COR-L47 (cell line): ENCODE measurements around the gene C1QTNF6.
"Not testable (repeated sequence)": the region's sequence is repeated elsewhere in the genome, so short reads cannot be mapped to it uniquely, and the experiment has no call there.

ENCODE experiments used
- DNase-seq: peaks from one replicate; lab custom pipeline; 2025; lab: John Stamatoyannopoulos, UW

The C1QTNF6 gene

GRCh38 chr22:37206841-37207821, 19.1 kb upstream of the C1QTNF6 start:
- no peak for DNase-seq

GRCh38 chr22:37206118-37206840, 18.2 kb upstream of the C1QTNF6 start:
- DNase-seq: no peak

DNA sequence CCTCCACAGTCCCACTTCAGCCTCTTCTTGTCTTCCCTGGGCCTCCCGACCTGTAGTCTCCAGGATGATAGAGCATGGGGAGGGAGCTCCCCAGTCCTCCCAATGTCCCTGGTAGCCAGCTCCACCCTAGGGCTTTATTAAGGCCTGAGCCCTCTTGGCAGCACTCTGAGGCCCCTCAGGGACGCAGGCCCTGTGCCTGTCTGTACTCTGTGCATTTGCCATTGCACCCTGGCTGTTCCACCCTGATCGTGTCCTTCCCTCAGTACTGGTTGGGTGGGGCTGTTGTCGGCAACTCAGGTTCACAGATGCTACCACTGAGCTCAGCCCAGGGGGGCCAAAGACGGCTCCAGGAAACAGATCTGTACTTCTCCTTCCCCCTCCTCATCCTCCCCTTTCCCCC, 17.0 kb upstream of the C1QTNF6 start:
- DNase-seq: no peak

DNA sequence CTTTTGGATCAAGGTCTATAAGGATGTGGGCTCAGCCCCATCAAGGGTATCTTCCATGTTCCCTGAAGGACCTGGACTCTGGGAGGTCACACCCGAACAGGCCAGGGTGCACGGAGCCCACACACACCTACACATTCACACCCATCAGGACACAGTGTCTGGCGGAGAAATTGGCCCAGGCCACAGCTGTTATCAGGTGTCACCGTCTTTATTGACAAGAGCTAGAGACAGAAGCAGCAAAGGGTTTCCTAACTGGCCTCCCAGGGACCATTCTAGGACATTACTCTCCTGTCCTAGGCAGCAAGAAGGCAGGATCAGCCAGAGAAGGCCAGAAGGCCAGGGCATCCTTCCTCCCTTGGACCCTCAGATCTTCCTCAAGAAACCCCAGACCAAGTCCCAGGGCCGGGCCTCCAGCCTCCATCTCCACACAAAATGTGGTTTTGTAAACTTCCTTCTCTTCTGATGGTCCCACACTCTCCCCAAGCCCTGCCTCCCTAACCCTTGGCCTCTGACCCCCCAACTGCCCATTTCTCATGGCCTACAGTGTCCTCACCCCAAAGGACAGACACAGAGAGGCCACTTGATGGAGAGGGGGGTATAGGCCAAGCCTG, 16.1 kb upstream of the C1QTNF6 start:
- no peak for DNase-seq

DNA sequence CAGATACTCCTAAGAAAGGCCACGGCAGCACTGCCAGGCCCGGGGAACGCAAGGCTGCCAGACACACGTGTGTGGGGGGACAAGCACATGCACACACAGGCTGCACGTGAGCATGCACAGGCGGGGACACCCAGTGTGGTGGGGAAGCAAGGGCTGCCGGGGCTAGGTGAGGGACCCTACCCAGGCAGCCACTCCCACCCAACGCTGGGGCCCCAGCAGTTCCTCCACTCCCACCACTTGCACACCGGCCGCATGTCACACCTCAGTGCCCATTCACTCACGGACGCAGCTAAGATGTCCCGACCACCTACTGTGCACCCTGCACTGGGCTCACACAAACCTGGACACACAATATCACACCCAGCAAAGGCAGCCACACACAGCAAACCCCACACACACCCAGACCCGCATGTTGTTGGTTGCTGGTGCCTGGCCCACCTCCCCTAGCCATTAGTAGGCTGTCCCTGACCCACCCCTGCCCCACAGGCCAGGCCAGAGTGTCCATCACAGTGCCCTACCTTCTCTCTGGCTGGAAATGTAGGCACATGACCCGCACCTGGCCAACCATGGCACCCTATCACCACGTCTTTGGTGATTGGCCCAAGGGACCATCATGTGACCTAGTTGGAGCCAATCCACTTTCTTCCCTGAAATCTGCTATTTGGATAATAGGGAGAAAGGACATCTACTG, 15.5 kb upstream of the C1QTNF6 start:
- no peak for DNase-seq

DNA sequence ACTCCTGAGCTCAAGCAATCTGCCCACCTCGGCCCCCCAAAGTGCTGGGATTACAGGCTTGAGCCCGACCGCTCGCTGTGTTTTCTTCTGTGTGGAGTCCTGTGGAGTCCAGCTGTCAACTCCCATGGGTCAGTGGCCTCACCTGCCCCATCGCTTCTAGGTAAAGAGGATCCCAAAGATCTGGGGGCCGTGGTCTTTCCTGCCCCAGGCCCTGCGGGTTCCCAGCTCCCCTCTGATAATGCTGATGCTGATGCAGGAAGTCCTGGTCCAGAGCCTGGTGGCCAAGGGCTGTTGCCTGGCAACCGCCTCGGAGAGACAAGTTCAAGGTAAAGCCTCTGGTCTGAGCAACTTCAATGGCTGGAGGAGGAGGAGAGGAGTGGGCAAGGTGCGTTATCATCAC, 14.7 kb upstream of the C1QTNF6 start:
- DNase-seq: no peak

- DNase-seq: no peak
These were observed 14.0 kb upstream of the C1QTNF6 start for GRCh38 chr22:37202001-37202555.

DNA sequence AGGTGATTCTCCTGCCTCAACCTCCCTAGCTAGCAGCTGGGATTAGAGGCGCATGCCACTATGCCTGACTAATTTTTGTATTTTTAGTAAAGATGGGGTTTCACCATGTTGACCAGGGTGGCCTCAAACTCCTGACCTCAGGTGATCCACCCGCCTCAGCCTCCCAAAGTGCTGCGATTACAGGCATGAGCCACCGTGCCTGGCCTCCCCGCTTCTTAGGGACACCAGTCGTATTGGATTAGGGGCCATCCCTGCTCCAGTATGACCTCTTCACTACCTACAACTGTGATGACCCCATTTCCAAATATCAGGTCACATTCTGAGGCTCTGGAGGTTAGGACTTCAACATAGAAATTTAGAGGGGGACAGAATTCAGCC, 13.4 kb upstream of the C1QTNF6 start:
- DNase-seq: not testable (repeated sequence)

DNA sequence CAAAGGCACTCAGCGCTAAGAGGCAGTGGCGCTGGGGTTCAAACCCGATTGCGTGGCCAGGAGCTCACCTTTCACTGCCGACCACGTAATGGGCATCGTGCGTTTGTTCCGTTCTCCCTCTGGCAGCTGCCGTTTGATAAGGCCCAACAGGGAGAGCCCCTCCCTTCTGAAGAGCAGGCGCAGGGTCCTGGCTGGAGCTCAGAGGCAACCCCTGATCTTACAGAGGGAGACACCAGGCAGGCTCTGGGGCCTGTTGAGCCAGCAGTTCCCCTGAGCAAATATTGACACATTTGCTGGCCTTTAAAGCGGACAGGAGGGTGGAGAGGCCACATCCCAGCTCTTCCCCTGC, 11.7 kb upstream of the C1QTNF6 start:
- peak; percentile 39 for DNase-seq

DNA sequence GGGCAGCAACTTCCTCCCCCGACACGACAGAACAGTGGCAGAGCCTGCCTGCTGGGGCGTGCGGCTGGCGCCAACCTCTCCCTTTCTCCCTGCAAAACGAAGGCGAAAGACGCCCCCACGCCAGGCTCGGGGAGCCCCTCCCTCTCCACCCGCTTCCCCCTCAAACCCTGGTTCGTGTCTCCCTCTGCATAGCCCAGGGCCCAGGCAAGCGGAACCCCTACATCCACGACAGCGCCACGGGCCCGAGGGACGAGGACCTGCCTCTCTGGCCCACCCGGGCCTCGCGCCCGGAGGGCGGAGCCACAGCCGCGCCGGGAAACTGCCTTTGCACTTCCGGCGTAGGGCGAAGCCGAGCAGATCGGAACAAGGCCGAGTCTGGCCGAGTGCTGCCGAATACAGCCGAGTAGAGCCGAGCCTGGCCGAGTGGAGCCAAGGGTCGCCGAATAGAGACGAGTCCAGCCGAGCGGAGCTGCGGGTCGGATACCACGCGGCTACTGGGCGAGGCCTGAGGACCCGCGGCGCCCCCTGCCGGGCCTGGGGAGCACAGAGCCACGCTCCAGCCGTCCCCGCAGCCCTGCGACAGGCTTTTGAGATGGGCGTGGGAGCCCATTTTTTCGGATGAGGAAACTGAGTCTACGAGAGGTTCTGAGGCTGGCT, 11.2 kb upstream of the C1QTNF6 start:
- DNase-seq: peak; percentile 98

- peak; percentile 52 for DNase-seq
These were observed 10.4 kb upstream of the C1QTNF6 start for GRCh38 chr22:37198258-37199102.

DNA sequence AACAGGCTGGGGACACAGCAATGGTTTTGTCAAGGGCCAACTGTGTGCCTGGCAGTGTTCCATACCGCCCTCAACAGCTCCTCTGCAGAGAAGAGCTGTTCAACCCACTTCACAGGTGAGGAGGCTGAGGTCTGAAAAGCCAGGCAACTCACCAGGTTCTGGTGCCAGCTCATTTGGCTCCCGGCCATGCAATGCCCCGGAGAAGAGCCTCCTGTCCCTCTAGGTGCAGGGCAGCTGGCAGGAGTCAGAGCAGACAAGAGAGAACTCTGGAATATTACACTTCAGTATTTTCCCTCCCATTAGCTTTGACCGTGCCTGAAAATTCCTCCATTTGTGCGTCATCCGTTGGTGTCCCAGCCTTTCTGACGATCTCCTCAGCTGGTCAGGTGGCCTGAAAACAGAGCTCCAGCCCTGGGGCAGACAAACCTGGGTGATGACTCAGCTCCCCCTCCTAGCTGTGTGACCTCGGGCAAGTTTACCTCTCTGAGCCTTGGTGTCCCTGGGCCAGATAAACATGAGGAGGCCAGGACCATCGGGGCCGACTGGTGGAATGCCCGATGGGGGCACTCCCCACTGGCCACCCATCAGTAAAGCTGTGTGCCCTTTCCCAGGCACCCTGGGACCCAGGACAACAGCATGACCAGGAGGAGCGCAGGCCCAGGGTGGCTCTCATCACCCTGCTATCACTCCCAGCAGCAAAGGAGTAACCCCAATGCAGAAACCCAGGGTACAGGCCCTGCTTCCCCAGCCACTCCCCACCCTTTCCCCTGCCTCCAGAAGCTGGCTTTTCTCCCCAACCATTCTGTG, 9.6 kb upstream of the C1QTNF6 start:
- no peak for DNase-seq

DNA sequence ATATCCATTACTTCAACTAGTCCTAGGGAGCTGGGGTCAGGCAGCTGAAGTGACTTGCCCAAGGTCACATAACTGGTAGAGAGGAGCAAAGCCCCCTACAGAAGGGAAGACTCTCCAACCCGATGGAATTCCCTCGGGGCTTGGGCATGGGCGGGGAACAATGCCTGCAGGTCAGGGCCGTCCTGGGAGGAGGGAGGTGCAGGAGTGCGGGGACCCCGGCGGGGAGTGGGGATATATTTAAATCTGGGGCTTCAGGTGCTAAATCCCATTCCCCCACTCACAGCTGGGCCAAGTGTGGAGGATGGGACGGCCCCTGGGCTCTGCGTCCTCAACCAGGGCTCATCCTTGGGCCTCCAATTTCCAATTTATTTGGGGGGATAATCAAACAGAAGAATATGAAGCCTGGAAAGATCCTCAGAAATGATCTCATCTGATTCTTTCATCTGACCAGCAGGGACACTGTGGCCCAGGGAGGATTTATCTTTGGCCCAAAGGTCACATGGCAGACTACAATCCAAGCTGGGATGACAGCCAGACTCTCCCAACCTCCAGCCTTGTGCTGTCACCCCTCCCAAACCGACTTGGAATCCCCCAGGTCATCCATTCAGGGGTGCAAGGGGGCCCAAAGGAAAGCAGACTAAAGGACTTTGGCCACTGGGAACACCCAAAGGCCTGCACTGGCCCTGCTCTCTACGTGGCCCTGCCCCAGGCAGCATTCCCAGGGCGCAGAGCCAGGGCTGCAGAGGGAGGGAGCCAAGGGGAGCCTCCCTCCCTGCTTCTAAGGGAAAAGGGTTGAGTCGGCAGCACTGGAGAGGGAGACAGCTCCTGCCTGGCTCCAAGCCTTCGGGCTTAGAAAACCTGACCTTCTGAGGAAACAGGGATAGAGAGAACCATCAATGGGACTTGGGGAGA, 8.7 kb upstream of the C1QTNF6 start:
- no peak for DNase-seq

DNA sequence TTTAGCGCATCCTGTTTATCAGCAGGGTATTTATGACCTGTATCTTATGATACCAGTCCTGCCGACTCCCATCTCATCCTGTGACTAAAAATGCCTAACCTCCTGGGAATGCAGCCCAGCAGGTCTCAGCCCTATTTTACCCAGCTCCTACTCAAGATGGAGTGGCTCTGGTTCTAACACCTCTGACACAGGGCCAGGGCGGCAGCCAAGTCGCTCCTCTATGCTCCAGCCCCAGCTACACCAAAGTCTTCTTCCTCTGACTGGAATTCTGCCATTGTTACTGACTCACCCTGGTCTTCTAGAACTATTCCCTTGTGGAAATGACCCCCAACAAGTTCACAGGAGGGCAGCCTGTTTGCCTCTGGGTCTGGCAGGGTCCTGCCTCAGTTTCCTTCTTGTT, 7.9 kb upstream of the C1QTNF6 start:
- no peak for DNase-seq

GRCh38 chr22:37194750-37195149, 6.7 kb upstream of the C1QTNF6 start:
- no peak for DNase-seq

- DNase-seq: no peak
These were observed 5.7 kb upstream of the C1QTNF6 start for GRCh38 chr22:37193629-37194191.

DNA sequence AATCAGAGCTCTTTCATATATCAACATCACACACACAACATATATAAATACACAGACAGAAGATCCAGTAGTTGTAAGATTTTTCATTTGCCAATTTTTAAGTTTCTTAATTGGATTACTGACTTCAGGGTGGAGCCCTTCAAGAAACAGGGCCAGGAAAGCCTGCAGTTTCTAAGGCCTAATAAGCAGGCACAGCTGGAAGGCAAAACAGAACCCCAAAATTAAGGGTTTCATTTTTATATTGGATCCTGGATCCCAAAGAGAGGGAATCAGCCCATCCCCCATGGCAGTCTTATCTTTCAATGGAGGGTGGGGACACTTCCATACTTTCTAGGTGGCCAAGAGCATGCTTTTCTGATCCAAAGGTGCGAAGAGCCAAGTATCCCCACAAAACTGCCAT, 4.7 kb upstream of the C1QTNF6 start:
- no peak for DNase-seq

DNA sequence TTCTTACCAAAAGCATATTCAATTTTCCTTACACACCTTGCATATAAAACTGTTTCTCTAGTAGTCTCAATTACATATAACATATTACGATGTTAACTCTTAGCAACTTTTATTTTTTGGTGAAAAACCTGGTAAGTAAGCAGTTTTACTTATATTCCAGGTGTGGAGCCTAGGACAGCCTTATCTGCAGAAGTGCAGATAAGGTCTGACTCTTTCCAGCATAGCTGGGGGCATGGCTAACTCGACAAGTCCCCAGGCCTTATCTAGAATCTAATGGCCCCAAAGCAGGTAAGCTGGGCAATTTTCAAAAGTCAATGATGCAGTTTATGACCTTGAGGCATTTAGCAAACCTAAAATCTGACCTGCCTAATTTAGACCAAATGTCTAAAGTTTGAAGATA, 4.2 kb upstream of the C1QTNF6 start:
- no peak for DNase-seq
